Endothelial cell of umbilical vein (primary cell): ENCODE results near the gene TRMT11.

Source experiments
- CTCF ChIP-seq, 2 donors: IDR thresholded peaks; 1 replicate in 1 of 2; 2 replicates in 1 of 2; pipeline ENCODE4 v1.5.1; 2011; ENCODE audit warnings: low read length in 2 of 2, mild to moderate bottlenecking in 2 of 2, moderate library complexity in 2 of 2, control low read depth in 1 of 2, inconsistent platforms in 1 of 2, low read depth in 1 of 2; ENCODE audit not compliant: insufficient read depth in 1 of 2; ENCODE audit errors: extremely low read depth in 1 of 2
- EZH2 ChIP-seq: IDR thresholded peaks from 2 replicates; pipeline ENCODE4 v1.6.1; 2012; ENCODE audit warnings: borderline replicate concordance, low read depth, mild to moderate bottlenecking, moderate library complexity, low read length, inconsistent platforms; ENCODE audit not compliant: severe bottlenecking
- JUN ChIP-seq: IDR thresholded peaks from 2 replicates; pipeline ENCODE4 v1.6.1; 2011; ENCODE audit warnings: borderline replicate concordance, low read depth; ENCODE audit not compliant: insufficient read length, insufficient read depth
- MAX ChIP-seq: IDR thresholded peaks from 2 replicates; pipeline ENCODE4 v1.6.1; 2011; ENCODE audit not compliant: insufficient read depth, insufficient read length
- POLR2A ChIP-seq: IDR thresholded peaks from 2 replicates; pipeline ENCODE4 v1.6.1; 2012; ENCODE audit warnings: low read depth, mild to moderate bottlenecking, control low read depth, low read length
- POLR2AphosphoS5 ChIP-seq: IDR thresholded peaks from 2 replicates; pipeline ENCODE4 v1.6.1; 2012; ENCODE audit warnings: low read depth, mild to moderate bottlenecking, control low read depth, low read length, moderate library complexity; ENCODE audit not compliant: insufficient read depth

- no peak for TF ChIP-seq CTCF (IDR thresholded peaks at IDR 0.05; ENCODE audit: extremely low read depth in 1 of 2, insufficient read depth in 1 of 2, low read depth in 1 of 2, low read length in 2 of 2)
- TF ChIP-seq POLR2AphosphoS5, result no peak
- TF ChIP-seq POLR2A, result no peak
- TF ChIP-seq MAX, result no peak
- TF ChIP-seq JUN, result no peak
- no peak for TF ChIP-seq EZH2
Observed at GRCh38 chr6:126072834-126073233, 86.5 kb downstream of the TRMT11 start.
